Astrocyte (in vitro differentiated cells and primary cell): ENCODE measurements around the gene LSM8.

Experiments
- CTCF ChIP-seq: IDR thresholded peaks from 2 replicates; pipeline ENCODE4 v1.5.1; 2011; ENCODE audit warnings: low read depth, mild to moderate bottlenecking, inconsistent platforms, low read length, moderate library complexity; ENCODE audit not compliant: insufficient read depth
- EZH2 ChIP-seq: IDR thresholded peaks from 2 replicates; pipeline ENCODE4 v1.6.1; 2012; ENCODE audit warnings: mild to moderate bottlenecking, low read length, inconsistent platforms; ENCODE audit not compliant: insufficient read depth

DNA sequence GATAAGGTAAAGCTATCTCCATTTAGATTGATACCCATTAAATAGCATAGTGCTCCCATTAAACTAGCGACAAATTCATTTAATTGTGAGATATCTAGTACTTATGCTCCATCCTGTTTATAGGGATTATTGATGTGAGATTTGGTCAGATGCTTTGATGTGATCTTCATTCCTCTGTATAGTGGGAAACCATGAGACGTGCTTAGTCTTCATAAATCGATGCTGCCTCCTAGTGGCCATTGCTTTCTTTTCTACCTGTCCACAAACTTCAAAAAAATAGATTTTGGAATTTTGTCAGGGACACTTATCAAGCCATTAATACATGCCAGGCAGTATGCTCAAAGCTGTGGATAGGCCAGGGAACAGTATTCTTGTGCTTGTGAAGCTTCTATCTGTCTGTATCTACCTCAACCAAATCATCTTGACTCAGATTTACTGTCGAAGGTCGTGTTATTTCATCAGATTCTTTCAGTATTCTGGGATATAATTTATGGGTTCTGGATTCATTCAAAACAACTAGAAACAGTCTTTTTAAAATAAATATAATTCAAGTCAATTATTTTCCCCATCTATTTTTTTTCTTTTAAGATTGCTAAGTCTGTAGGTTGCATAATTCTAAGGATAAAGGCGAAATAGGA is 12.0 kb downstream of the LSM8 start:
- TF ChIP-seq CTCF, result peak; percentile 83
- TF ChIP-seq EZH2, result no peak
